ENCODE data around the gene SIRT6. TPM values are rescaled to one million over a fixed set of nuclear protein-coding genes. Genes with fewer than 3 reads are reported as not detected.
"Not testable (repeated sequence)": the region's sequence is repeated elsewhere in the genome, so short reads cannot be mapped to it uniquely, and the experiment has no call there.

The SIRT6 gene
- total and polyA plus RNA-seq, 4 donors = 8.1 to 45.4 (median 24.5) TPM

- not testable (repeated sequence) for H3K4me1 ChIP-seq (ENCODE audit: control insufficient read depth, insufficient read depth, low read length); H3K27me3 ChIP-seq (ENCODE audit: control insufficient read depth, insufficient read depth, low read length); H3K27ac ChIP-seq (ENCODE audit: low read depth, low read length); H3K4me3 ChIP-seq (ENCODE audit: low read depth, low read length); H3K9me3 ChIP-seq (ENCODE audit: control insufficient read depth, insufficient read depth, low read length); H3K36me3 ChIP-seq (ENCODE audit: control insufficient read depth, insufficient read depth, low read length); DNase-seq (ENCODE audit: low read depth in 4 of 6, low spot score in 6 of 6)
- no CpG with 5 or more reads among the region's 3 CpGs for WGBS (ENCODE audit: insufficient coverage)
Observed at GRCh38 chr19:4192537-4192936, 10.2 kb upstream of the SIRT6 start.

- Histone ChIP-seq H3K4me1 (ENCODE audit: control insufficient read depth, insufficient read depth, low read length) (peaks cover 7% of the 10 kb centered on the region), H3K9me3 (ENCODE audit: control insufficient read depth, insufficient read depth, low read length) (no peaks in the 10 kb centered on the region), H3K27me3 (ENCODE audit: control insufficient read depth, insufficient read depth, low read length) (no peaks in the 10 kb centered on the region), H3K36me3 (ENCODE audit: control insufficient read depth, insufficient read depth, low read length) (no peaks in the 10 kb centered on the region), H3K4me3 (ENCODE audit: low read depth, low read length) (no peak overlapping the region), H3K27ac (ENCODE audit: low read depth, low read length) (no peak overlapping the region)
- WGBS (ENCODE audit: insufficient coverage) = 61% methylated on average over 3 of the region's 5 CpGs
- no peak for DNase-seq (ENCODE audit: low read depth in 4 of 6, low spot score in 6 of 6)
Observed at GRCh38 chr19:4189641-4190040, 7.3 kb upstream of the SIRT6 start.

GRCh38 chr19:4187313-4188122 lies 5.2 kb upstream of the SIRT6 start:
- Histone ChIP-seq H3K4me1 (ENCODE audit: control insufficient read depth, insufficient read depth, low read length) (peaks cover 20% of the 10 kb centered on the region), H3K9me3 (ENCODE audit: control insufficient read depth, insufficient read depth, low read length) (no peaks in the 10 kb centered on the region), H3K27me3 (ENCODE audit: control insufficient read depth, insufficient read depth, low read length) (no peaks in the 10 kb centered on the region), H3K36me3 (ENCODE audit: control insufficient read depth, insufficient read depth, low read length) (no peaks in the 10 kb centered on the region), H3K27ac (ENCODE audit: low read depth, low read length) (no peak overlapping the region), H3K4me3 (ENCODE audit: low read depth, low read length) (no peak overlapping the region)
- WGBS (ENCODE audit: insufficient coverage) = 91% methylated on average over 9 of the region's 10 CpGs
- DNase-seq (ENCODE audit: low read depth in 4 of 6, low spot score in 6 of 6) = no peak

GRCh38 chr19:4186087-4186993 lies 4.0 kb upstream of the SIRT6 start:
- Histone ChIP-seq H3K36me3 (ENCODE audit: control insufficient read depth, insufficient read depth, low read length) (no peaks in the 10 kb centered on the region), H3K9me3 (ENCODE audit: control insufficient read depth, insufficient read depth, low read length) (no peaks in the 10 kb centered on the region), H3K27me3 (ENCODE audit: control insufficient read depth, insufficient read depth, low read length) (no peaks in the 10 kb centered on the region), H3K4me1 (ENCODE audit: control insufficient read depth, insufficient read depth, low read length) (peaks cover 28% of the 10 kb centered on the region), H3K27ac (ENCODE audit: low read depth, low read length) (no peak overlapping the region), H3K4me3 (ENCODE audit: low read depth, low read length) (no peak overlapping the region)
- WGBS (ENCODE audit: insufficient coverage) = 33% methylated on average over 13 of the region's 22 CpGs
- peak in 2 of 6 donors; percentile 67 to 76 for DNase-seq (ENCODE audit: low read depth in 4 of 6, low spot score in 6 of 6)

GRCh38 chr19:4185413-4186086 lies 3.2 kb upstream of the SIRT6 start:
- WGBS (ENCODE audit: insufficient coverage) = 80% methylated on average over 9 of the region's 9 CpGs
- no peak for DNase-seq (ENCODE audit: low read depth in 4 of 6, low spot score in 6 of 6)
- Histone ChIP-seq H3K27ac (ENCODE audit: low read depth, low read length) (no peak overlapping the region), H3K9me3 (ENCODE audit: control insufficient read depth, insufficient read depth, low read length) (no peaks in the 10 kb centered on the region), H3K36me3 (ENCODE audit: control insufficient read depth, insufficient read depth, low read length) (peaks cover 5% of the 10 kb centered on the region), H3K4me1 (ENCODE audit: control insufficient read depth, insufficient read depth, low read length) (peaks cover 36% of the 10 kb centered on the region), H3K4me3 (ENCODE audit: low read depth, low read length) (no peak overlapping the region), H3K27me3 (ENCODE audit: control insufficient read depth, insufficient read depth, low read length) (no peaks in the 10 kb centered on the region)

GRCh38 chr19:4184718-4185352 lies 2.5 kb upstream of the SIRT6 start:
- Histone ChIP-seq H3K27ac (ENCODE audit: low read depth, low read length) (no peak overlapping the region), H3K27me3 (ENCODE audit: control insufficient read depth, insufficient read depth, low read length) (no peaks in the 10 kb centered on the region), H3K4me3 (ENCODE audit: low read depth, low read length) (no peak overlapping the region), H3K4me1 (ENCODE audit: control insufficient read depth, insufficient read depth, low read length) (peaks cover 36% of the 10 kb centered on the region), H3K9me3 (ENCODE audit: control insufficient read depth, insufficient read depth, low read length) (no peaks in the 10 kb centered on the region), H3K36me3 (ENCODE audit: control insufficient read depth, insufficient read depth, low read length) (peaks cover 13% of the 10 kb centered on the region)
- 86% methylated on average over 2 of the region's 2 CpGs for WGBS (ENCODE audit: insufficient coverage)
- DNase-seq (ENCODE audit: low read depth in 4 of 6, low spot score in 6 of 6) = no peak

- Histone ChIP-seq H3K4me3 (ENCODE audit: low read depth, low read length) (no peak overlapping the region), H3K27ac (ENCODE audit: low read depth, low read length) (no peak overlapping the region)
- no peak for DNase-seq (ENCODE audit: low read depth in 4 of 6, low spot score in 6 of 6)
Observed at GRCh38 chr19:4183967-4184717, 1.8 kb upstream of the SIRT6 start.

GRCh38 chr19:4181053-4181508 lies 1.3 kb downstream of the SIRT6 start:
- Histone ChIP-seq H3K27me3 (ENCODE audit: control insufficient read depth, insufficient read depth, low read length) (no peaks in the 10 kb centered on the region), H3K4me1 (ENCODE audit: control insufficient read depth, insufficient read depth, low read length) (peaks cover 29% of the 10 kb centered on the region), H3K36me3 (ENCODE audit: control insufficient read depth, insufficient read depth, low read length) (peaks cover 48% of the 10 kb centered on the region), H3K27ac (ENCODE audit: low read depth, low read length) (no peak overlapping the region), H3K9me3 (ENCODE audit: control insufficient read depth, insufficient read depth, low read length) (no peaks in the 10 kb centered on the region), H3K4me3 (ENCODE audit: low read depth, low read length) (no peak overlapping the region)
- DNase-seq (ENCODE audit: low read depth in 4 of 6, low spot score in 6 of 6) = no peak
- 85% methylated on average over 2 of the region's 2 CpGs for WGBS (ENCODE audit: insufficient coverage)

More at GRCh38 chr19:4183967-4184717, 1.8 kb upstream of the SIRT6 start:
- H3K9me3 ChIP-seq (ENCODE audit: control insufficient read depth, insufficient read depth, low read length) = no peaks in the 10 kb centered on the region
- peaks cover 20% of the 10 kb centered on the region for H3K36me3 ChIP-seq (ENCODE audit: control insufficient read depth, insufficient read depth, low read length)
- H3K4me1 ChIP-seq (ENCODE audit: control insufficient read depth, insufficient read depth, low read length) = peaks cover 36% of the 10 kb centered on the region
- WGBS (ENCODE audit: insufficient coverage) = 37% methylated on average over 21 of the region's 23 CpGs
- H3K27me3 ChIP-seq (ENCODE audit: control insufficient read depth, insufficient read depth, low read length) = no peaks in the 10 kb centered on the region

Measured in spinal cord (tissue), 10 donors.